H1 (cell line): ENCODE results near the gene DPYD. TPM values are rescaled to one million over a fixed set of nuclear protein-coding genes. Genes with fewer than 3 reads are reported as not detected.

Experiments used
- CTCF ChIA-PET: fragments of 300-600 bp; sonication (Branson Sonifier 250); formaldehyde crosslinking; loops from one replicate; lab custom pipeline; 2021; ENCODE audit not compliant: partially characterized antibody; lab: Charles Lee
- POLR2A ChIA-PET: fragments of 300-600 bp; sonication (Branson Sonifier 250); formaldehyde crosslinking; loops from one replicate; lab custom pipeline; 2021; ENCODE audit warnings: inconsistent platforms; ENCODE audit not compliant: partially characterized antibody; lab: Charles Lee
- DNase-seq, 2 experiments: peaks; one replicate each; pipeline versions ENCODE4 v3.0.0 to v3.0.0-alpha.2; 2010 to 2022; ENCODE audit warnings: low spot score in 2 of 2, low read depth in 1 of 2, mixed read lengths in 1 of 2
- FAIRE-seq: peaks from 2 replicates; lab custom pipeline; 2011; peaks lifted over from hg19 to GRCh38; lab: Jason Lieb, UNC
- H2AFZ ChIP-seq: 2 replicates; pipeline ENCODE4 v1.8.1; 2012; ENCODE audit warnings: low read length, inconsistent platforms
- H2AK5ac ChIP-seq: 2 replicates; pipeline ENCODE4 v1.6.1; 2013; ENCODE audit warnings: low read depth, low read length
- H2BK120ac ChIP-seq: replicated peaks from 2 replicates; pipeline ENCODE3; 2013; ENCODE audit warnings: low read depth, low read length, inconsistent platforms
- H2BK12ac ChIP-seq: 2 replicates; pipeline ENCODE4 v1.6.1; 2013; ENCODE audit warnings: low read depth, low read length
- H2BK15ac ChIP-seq: 2 replicates; pipeline ENCODE4 v1.6.1; 2013; ENCODE audit warnings: low read length
- H2BK20ac ChIP-seq: 2 replicates; pipeline ENCODE4 v1.6.1; 2013; ENCODE audit warnings: low read length
- H2BK5ac ChIP-seq: 2 replicates; pipeline ENCODE4 v1.6.1; 2013; ENCODE audit warnings: low read depth, low read length
- H3K14ac ChIP-seq: 2 replicates; pipeline ENCODE4 v1.6.1; 2013; ENCODE audit warnings: inconsistent platforms; ENCODE audit not compliant: insufficient read length
- H3K18ac ChIP-seq: 2 replicates; pipeline ENCODE4 v1.6.1; 2013; ENCODE audit warnings: low read length; ENCODE audit errors: extremely low read depth
- H3K23ac ChIP-seq: 2 replicates; pipeline ENCODE4 v1.6.1; 2013; ENCODE audit warnings: inconsistent platforms; ENCODE audit not compliant: insufficient read length
- H3K23me2 ChIP-seq: 2 replicates; pipeline ENCODE4 v1.6.1; 2013; ENCODE audit warnings: low read depth, low read length
- H3K27ac ChIP-seq: 2 replicates; pipeline ENCODE4 v1.6.1; 2011; ENCODE audit warnings: low read depth, low read length, inconsistent platforms
- H3K27me3 ChIP-seq, 4 experiments: replicated peaks in 1 of 4; 1 replicate in 1 of 4; 2 replicates in 3 of 4; pipeline versions ENCODE4 v1.6.1 to v1.8.1; 2011 to 2013; ENCODE audit warnings: low read length in 3 of 4, mild to moderate bottlenecking in 3 of 4, inconsistent platforms in 2 of 4, mixed read lengths in 2 of 4, moderate library complexity in 1 of 4; ENCODE audit not compliant: control insufficient read depth in 3 of 4, insufficient read depth in 3 of 4; ENCODE audit errors: extremely low read depth in 1 of 4
- H3K36me3 ChIP-seq, 4 experiments: 2 replicates each; pipeline versions ENCODE4 v1.6.1 to v1.8.1; 2011 to 2013; ENCODE audit warnings: mild to moderate bottlenecking in 4 of 4, low read length in 3 of 4, moderate library complexity in 2 of 4, control low read depth in 1 of 4, inconsistent platforms in 1 of 4; ENCODE audit not compliant: insufficient read depth in 4 of 4, control insufficient read depth in 2 of 4
- H3K4ac ChIP-seq: replicated peaks from 2 replicates; pipeline ENCODE3; 2013; ENCODE audit warnings: low read length, low read depth, mixed read lengths, inconsistent platforms; ENCODE audit not compliant: insufficient read length
- H3K4me1 ChIP-seq, 4 experiments: replicated peaks in 1 of 4; 1 replicate in 1 of 4; 2 replicates in 3 of 4; pipeline versions ENCODE4 v1.6.1 to v1.8.1; 2011 to 2013; ENCODE audit warnings: low read length in 3 of 4, inconsistent platforms in 2 of 4, mixed read lengths in 1 of 4; ENCODE audit not compliant: insufficient read depth in 4 of 4, control insufficient read depth in 3 of 4
- H3K4me2 ChIP-seq, 2 experiments: 2 replicates each; pipeline versions ENCODE4 v1.6.1 to v1.8.1; 2011 to 2013; ENCODE audit warnings: low read depth in 2 of 2, low read length in 2 of 2, control low read depth in 1 of 2, inconsistent platforms in 1 of 2, mild to moderate bottlenecking in 1 of 2; ENCODE audit not compliant: insufficient read depth in 1 of 2
- H3K4me3 ChIP-seq, 4 experiments: fragments of 200-600, 300-600 bp in 1 of 4; sonication (generic), shearing (Covaris generic), sonication (Bioruptor Twin) in 1 of 4; 2 replicates each; pipeline versions ENCODE4 v1.5.1 to v1.8.1; 2011 to 2016; ENCODE audit warnings: low read length in 4 of 4, low read depth in 3 of 4, control low read depth in 2 of 4, inconsistent platforms in 2 of 4, mild to moderate bottlenecking in 2 of 4, mixed read lengths in 1 of 4, moderate library complexity in 1 of 4; ENCODE audit not compliant: insufficient read depth in 2 of 4; ENCODE audit errors: extremely low read depth in 1 of 4
- H3K56ac ChIP-seq: replicated peaks from 2 replicates; pipeline ENCODE3; 2013; ENCODE audit warnings: low read depth, mild to moderate bottlenecking, mixed read lengths, low read length, inconsistent platforms; ENCODE audit not compliant: insufficient read length
- H3K79me1 ChIP-seq: 2 replicates; pipeline ENCODE4 v1.6.1; 2013; ENCODE audit warnings: low read depth, low read length, control low read depth
- H3K79me2 ChIP-seq, 2 experiments: 2 replicates each; pipeline versions ENCODE4 v1.6.1 to v1.8.1; 2012 to 2013; ENCODE audit warnings: low read length in 2 of 2, mild to moderate bottlenecking in 2 of 2, inconsistent platforms in 1 of 2; ENCODE audit not compliant: insufficient read depth in 2 of 2, control insufficient read depth in 1 of 2
- H3K9ac ChIP-seq, 4 experiments: replicated peaks in 1 of 4; 1 replicate in 1 of 4; 2 replicates in 3 of 4; pipeline versions ENCODE4 v1.6.1 to v1.8.1; 2011 to 2013; ENCODE audit warnings: low read depth in 3 of 4, low read length in 3 of 4, control low read depth in 2 of 4, mild to moderate bottlenecking in 2 of 4, moderate library complexity in 2 of 4, inconsistent platforms in 1 of 4; ENCODE audit errors: extremely low read depth in 1 of 4
- H3K9me3 ChIP-seq, 2 experiments: 2 replicates each; pipeline versions ENCODE4 v1.6.1 to v1.8.1; 2012 to 2013; ENCODE audit warnings: mild to moderate bottlenecking in 2 of 2, moderate library complexity in 2 of 2, control low read depth in 1 of 2, inconsistent platforms in 1 of 2, low read depth in 1 of 2, low read length in 1 of 2, mixed read lengths in 1 of 2; ENCODE audit not compliant: insufficient read depth in 2 of 2
- H4K20me1 ChIP-seq, 2 experiments: replicated peaks in 1 of 2; 2 replicates each; pipeline versions ENCODE3 to v1.8.1; 2011 to 2013; ENCODE audit warnings: inconsistent platforms in 2 of 2, low read length in 2 of 2, mild to moderate bottlenecking in 1 of 2; ENCODE audit not compliant: insufficient read depth in 2 of 2, control insufficient read depth in 1 of 2
- H4K5ac ChIP-seq: 2 replicates; pipeline ENCODE4 v1.6.1; 2013; ENCODE audit warnings: low read length, low read depth, mixed read lengths, inconsistent platforms; ENCODE audit not compliant: insufficient read length
- H4K8ac ChIP-seq: 2 replicates; pipeline ENCODE4 v1.8.0; 2013; ENCODE audit warnings: mild to moderate bottlenecking, moderate library complexity, low read length, inconsistent platforms; ENCODE audit not compliant: insufficient read depth; ENCODE audit errors: extremely low read depth
- H4K91ac ChIP-seq: replicated peaks from 2 replicates; pipeline ENCODE3; 2013; ENCODE audit warnings: low read length, mixed read lengths, inconsistent platforms; ENCODE audit not compliant: insufficient read length
- BCL11A ChIP-seq, 2 experiments: IDR thresholded peaks; one replicate each; pipeline ENCODE4 v1.6.1; 2011; ENCODE audit warnings: low read depth in 2 of 2, low read length in 2 of 2, mild to moderate bottlenecking in 2 of 2
- CBX8 ChIP-seq: fragments of 300-800, 300-1000 bp; sonication (generic); IDR thresholded peaks from 2 replicates; pipeline ENCODE4 v1.7.1; 2016; ENCODE audit warnings: low read depth, low read length, borderline replicate concordance
- CEBPB ChIP-seq: IDR thresholded peaks from 2 replicates; pipeline ENCODE4 v1.6.1; 2012; ENCODE audit warnings: low read depth, low read length
- CREB1 ChIP-seq: IDR thresholded peaks from 2 replicates; pipeline ENCODE4 v1.6.1; 2012; ENCODE audit warnings: inconsistent platforms
- GABPA ChIP-seq: IDR thresholded peaks from 2 replicates; pipeline ENCODE4 v1.6.1; 2011; ENCODE audit warnings: mild to moderate bottlenecking, low read length, moderate library complexity, borderline replicate concordance; ENCODE audit not compliant: insufficient read depth
- KDM1A ChIP-seq: fragments of 200-600, 300-600 bp; sonication (generic); IDR thresholded peaks from 2 replicates; pipeline ENCODE4 v1.7.1; 2016; ENCODE audit warnings: mild to moderate bottlenecking, low read length, borderline replicate concordance
- KDM4A ChIP-seq: IDR thresholded peaks from one replicate; pipeline ENCODE4 v1.7.1; 2012; ENCODE audit warnings: low read depth, mild to moderate bottlenecking, moderate library complexity, low read length, inconsistent platforms; ENCODE audit not compliant: severe bottlenecking
- KDM5A ChIP-seq: fragments of 200-600 bp; IDR thresholded peaks from 2 replicates; pipeline ENCODE4 v1.7.1; 2012; ENCODE audit warnings: mild to moderate bottlenecking, low read length, inconsistent platforms, mixed read lengths
- MAFK ChIP-seq: IDR thresholded peaks from 2 replicates; pipeline ENCODE4 v1.6.1; 2012; ENCODE audit warnings: low read depth, mild to moderate bottlenecking, improper control_type of control experiment, low read length
- MAX ChIP-seq: IDR thresholded peaks from 2 replicates; pipeline ENCODE4 v1.6.1; 2012; ENCODE audit warnings: inconsistent platforms
- RNF2 ChIP-seq: fragments of 200-900, 300-1000 bp; sonication (generic); IDR thresholded peaks from 2 replicates; pipeline ENCODE4 v1.7.1; 2016; ENCODE audit warnings: borderline replicate concordance, low read depth, mild to moderate bottlenecking, antibody characterized with exemption, low read length; ENCODE audit not compliant: poor library complexity, severe bottlenecking; ENCODE audit errors: missing control alignments
- RXRA ChIP-seq: IDR thresholded peaks from 2 replicates; pipeline ENCODE4 v1.6.1; 2011; ENCODE audit warnings: low read depth, mild to moderate bottlenecking, low read length, moderate library complexity; ENCODE audit not compliant: insufficient read depth
- SIX5 ChIP-seq: IDR thresholded peaks from 2 replicates; pipeline ENCODE4 v1.6.1; 2011; ENCODE audit warnings: mild to moderate bottlenecking, low read depth, low read length
- ZNF274 ChIP-seq: IDR thresholded peaks from 2 replicates; pipeline ENCODE4 v1.7.0; 2012; ENCODE audit warnings: low read length, borderline replicate concordance; ENCODE audit errors: extremely low read depth
- polyA plus RNA-seq, 7 experiments: library from polyadenylated mRNA; depleted of rRNA in 3 of 7; stranded (reverse) in 5 of 7; unstranded in 2 of 7; fragments of >200 nt in 5 of 7; fragments of 200-250 nt in 2 of 7; gene quantifications; 1 replicate in 5 of 7; 2 replicates in 1 of 7; 4 replicates in 1 of 7; pipeline versions ENCODE4 v1.2.1 to v1.2.3, GENCODE V29; 2011 to 2013; ENCODE audit warnings: missing spikeins in 2 of 7, mixed read lengths in 2 of 7
- total RNA-seq: library from RNA; stranded (reverse); fragmentation: NEBNext Ultra II Directional; extraction: Animal tissue kit (Norgen Biotek cat#: 25700); gene quantifications from 2 replicates; pipeline ENCODE4 v1.2.1, GENCODE V29; 2021
- TF ChIP-seq, protein P1 (sequence below): IDR thresholded peaks from 2 replicates; pipeline ENCODE4 v1.6.1; 2011; ENCODE audit warnings: low read depth, mild to moderate bottlenecking, low read length; ENCODE audit not compliant: insufficient read depth

DPYD gene
- total and polyA plus RNA-seq, 2 of the 8 experiments (the other 6 are each of a cell fraction or from before 2014, with no cell fraction given) = 0.29 to 0.73 TPM

- Histone ChIP-seq H3K79me1 (no peaks in the 10 kb centered on the region), H3K27ac (no peak overlapping the region), H2BK20ac (no peak overlapping the region), H3K9ac (no peak overlapping the region), H2BK15ac (no peak overlapping the region), H3K23me2 (no peaks in the 10 kb centered on the region), H3K56ac (no peak overlapping the region), H3K79me2 (no peaks in the 10 kb centered on the region), H4K20me1 (no peaks in the 10 kb centered on the region), H3K23ac (no peak overlapping the region), H3K4me1 (no peaks in the 10 kb centered on the region; a peak in 1 of 7 replicates), H3K4me3 (no peak overlapping the region), H3K18ac (no peak overlapping the region), H3K4me2 (no peak overlapping the region), H2AK5ac (no peak overlapping the region), H3K14ac (no peak overlapping the region), H4K91ac (no peak overlapping the region), H2AFZ (no peak overlapping the region), H3K36me3 (no peaks in the 10 kb centered on the region), H3K27me3 (no peaks in the 10 kb centered on the region), H2BK5ac (no peak overlapping the region), H2BK120ac (no peak overlapping the region), H3K4ac (no peak overlapping the region), H2BK12ac (no peak overlapping the region), H4K5ac (no peak overlapping the region), H4K8ac (no peak overlapping the region), H3K9me3 (no peaks in the 10 kb centered on the region)
- POLR2A ChIA-PET = no interaction called here
- DNase-seq (no peak), FAIRE-seq (no peak)
- CTCF ChIA-PET = no interaction called here
- TF ChIP-seq CBX8 (no peak), CREB1 (no peak), KDM5A (no peak), RNF2 (no peak), SIX5 (no peak), RXRA (no peak), ZNF274 (no peak), GABPA (no peak), MAFK (no peak), CEBPB (no peak), KDM1A (no peak), BCL11A (IDR thresholded peaks at IDR 0.05; ENCODE audit: low read depth in 2 of 2, low read length in 2 of 2) (no peak), KDM4A (no peak), MAX (no peak)
- TF ChIP-seq, protein P1, sequence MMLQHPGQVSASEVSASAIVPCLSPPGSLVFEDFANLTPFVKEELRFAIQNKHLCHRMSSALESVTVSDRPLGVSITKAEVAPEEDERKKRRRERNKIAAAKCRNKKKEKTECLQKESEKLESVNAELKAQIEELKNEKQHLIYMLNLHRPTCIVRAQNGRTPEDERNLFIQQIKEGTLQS = no peak
Observed at GRCh38 chr1:97092824-97093223, 828.0 kb downstream of the DPYD start.
